Activated CD8-positive, alpha-beta memory T cell treated with anti-CD3 and anti-CD28 coated beads, Interleukin-2, amount 50 U/mL, for 4 hours (primary cell): ENCODE results near the gene PLK3.
"Not testable (repeated sequence)": the region's sequence is repeated elsewhere in the genome, so short reads cannot be mapped to it uniquely, and the experiment has no call there.

Source experiments
- DNase-seq: peaks from one replicate; pipeline ENCODE4 v3.0.0-alpha.2; 2020

Gene PLK3

GRCh38 chr1:44810101-44810761, 10.1 kb downstream of the PLK3 start:
- no peak for DNase-seq

- not testable (repeated sequence) for DNase-seq
These were observed 10.6 kb downstream of the PLK3 start for GRCh38 chr1:44810762-44811105.

- DNase-seq: no peak
These were observed 11.1 kb downstream of the PLK3 start for GRCh38 chr1:44811234-44811633.

GRCh38 chr1:44812822-44813543, 12.8 kb downstream of the PLK3 start:
- DNase-seq: no peak

GRCh38 chr1:44815926-44816325, 15.7 kb downstream of the PLK3 start:
- DNase-seq: not testable (repeated sequence)

GRCh38 chr1:44817307-44817706, 17.1 kb downstream of the PLK3 start:
- DNase-seq: no peak

GRCh38 chr1:44817771-44818495, 17.8 kb downstream of the PLK3 start:
- no peak for DNase-seq

- no peak for DNase-seq
These were observed 19.0 kb downstream of the PLK3 start for GRCh38 chr1:44819196-44819607.

- DNase-seq: peak; percentile 74
These were observed 19.6 kb downstream of the PLK3 start for GRCh38 chr1:44819608-44820327.

- DNase-seq: no peak
These were observed 20.4 kb downstream of the PLK3 start for GRCh38 chr1:44820328-44821239.

GRCh38 chr1:44821240-44821715, 21.1 kb downstream of the PLK3 start:
- DNase-seq: no peak

- DNase-seq: no peak
These were observed 22.0 kb downstream of the PLK3 start for GRCh38 chr1:44822131-44822701.

- DNase-seq: no peak
These were observed 22.8 kb downstream of the PLK3 start for GRCh38 chr1:44822981-44823451.

- DNase-seq: not testable (repeated sequence)
These were observed 24.2 kb downstream of the PLK3 start for GRCh38 chr1:44824392-44824791.

GRCh38 chr1:44826375-44827196, 26.4 kb downstream of the PLK3 start:
- DNase-seq: no peak

GRCh38 chr1:44827197-44828002, 27.2 kb downstream of the PLK3 start:
- no peak for DNase-seq

GRCh38 chr1:44828003-44828651, 27.9 kb downstream of the PLK3 start:
- DNase-seq: no peak

GRCh38 chr1:44828841-44829440, 28.8 kb downstream of the PLK3 start:
- no peak for DNase-seq
